GM19463 (cell line): Measurements from ENCODE around the gene ACSS2.

Source experiments
- ATAC-seq: cut with Tn5 transposase; IDR thresholded peaks from one replicate; pipeline ENCODE4 v1.9.1; 2021; ENCODE audit warnings: mild to moderate bottlenecking, moderate library complexity; ENCODE audit not compliant: unreplicated experiment

Gene ACSS2

DNA sequence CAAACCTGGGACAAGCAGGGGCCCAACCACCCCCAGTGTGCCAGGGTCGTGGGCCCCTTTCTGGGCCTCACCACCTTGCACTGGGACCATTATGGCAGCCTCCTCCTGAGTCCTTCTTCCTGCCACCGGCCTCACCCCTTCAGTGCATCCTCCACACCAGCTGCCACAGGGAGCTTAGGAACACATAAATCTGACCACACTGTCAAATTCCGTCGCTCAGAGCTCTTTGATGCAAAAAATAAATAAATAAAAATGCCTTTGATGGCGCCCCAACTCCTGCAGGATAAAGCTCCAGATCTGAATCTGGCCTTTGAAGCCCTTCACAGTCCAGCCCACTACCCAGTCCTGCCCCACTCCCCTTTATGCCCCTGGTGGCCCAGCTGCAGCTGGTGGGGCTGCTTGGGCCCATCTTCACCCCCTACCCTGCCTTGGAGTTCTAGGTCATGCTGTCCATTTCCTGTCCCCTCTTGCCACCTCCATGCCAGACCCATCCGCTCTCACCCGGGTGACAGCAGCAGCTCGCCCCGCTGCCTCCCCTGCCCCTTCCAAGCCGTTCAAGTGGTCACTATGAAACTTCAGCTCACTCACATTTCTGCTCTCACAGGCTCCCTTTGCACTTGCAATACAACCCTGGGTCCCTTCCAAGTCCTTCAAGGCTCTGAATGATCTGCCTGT is 95.3 kb downstream of the ACSS2 start:
- ATAC-seq = no peak

DNA sequence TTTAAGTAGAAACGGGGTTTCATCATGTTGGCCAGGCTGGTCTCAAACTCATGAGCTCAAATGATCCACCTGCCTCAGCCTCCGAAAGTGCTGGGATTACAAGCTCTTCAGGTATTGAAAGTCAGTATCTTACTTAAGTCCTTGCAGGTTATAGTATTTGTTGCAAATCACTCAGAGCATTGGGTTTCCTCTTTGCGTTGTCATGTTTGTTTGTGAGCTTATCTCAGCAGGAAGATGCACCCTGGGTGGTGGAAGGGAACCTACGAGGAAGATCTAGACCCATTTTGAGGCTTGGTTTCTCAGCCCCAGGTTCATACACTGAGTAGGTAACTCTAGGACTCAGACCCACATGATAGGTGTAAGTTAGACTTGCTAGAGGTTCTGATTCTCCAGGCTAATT is 97.8 kb downstream of the ACSS2 start:
- no peak for ATAC-seq

DNA sequence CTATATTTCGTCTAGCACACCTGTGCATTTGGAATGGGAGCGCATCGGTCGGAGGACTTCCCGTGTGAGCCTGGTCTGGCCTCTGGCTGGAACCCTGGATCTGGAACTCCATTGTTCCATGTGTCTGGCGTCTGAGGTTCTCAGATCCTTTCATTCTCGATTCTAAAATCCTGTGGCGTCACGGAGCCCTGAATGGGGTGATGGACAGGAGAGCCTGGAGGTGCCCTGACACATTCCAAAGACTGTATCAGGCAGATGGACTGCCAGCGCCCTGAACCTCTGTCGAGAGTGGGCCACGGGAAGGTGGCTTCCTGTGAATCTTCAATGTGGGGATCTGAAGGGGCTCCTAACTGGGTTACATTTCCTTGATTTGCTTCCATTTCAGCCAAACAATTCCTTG is 99.9 kb downstream of the ACSS2 start:
- ATAC-seq = no peak
